HG03064 (cell line): ENCODE results near the gene EIF4A3.
"Not testable (repeated sequence)": the region's sequence is repeated elsewhere in the genome, so short reads cannot be mapped to it uniquely, and the experiment has no call there.

Experiments
- ATAC-seq: cut with Tn5 transposase; IDR thresholded peaks from one replicate; pipeline ENCODE4 v1.9.1; 2021; ENCODE audit warnings: low read depth; ENCODE audit not compliant: unreplicated experiment

The EIF4A3 gene

GRCh38 chr17:80103449-80104085 is 43.4 kb downstream of the EIF4A3 start:
- no peak for ATAC-seq

DNA sequence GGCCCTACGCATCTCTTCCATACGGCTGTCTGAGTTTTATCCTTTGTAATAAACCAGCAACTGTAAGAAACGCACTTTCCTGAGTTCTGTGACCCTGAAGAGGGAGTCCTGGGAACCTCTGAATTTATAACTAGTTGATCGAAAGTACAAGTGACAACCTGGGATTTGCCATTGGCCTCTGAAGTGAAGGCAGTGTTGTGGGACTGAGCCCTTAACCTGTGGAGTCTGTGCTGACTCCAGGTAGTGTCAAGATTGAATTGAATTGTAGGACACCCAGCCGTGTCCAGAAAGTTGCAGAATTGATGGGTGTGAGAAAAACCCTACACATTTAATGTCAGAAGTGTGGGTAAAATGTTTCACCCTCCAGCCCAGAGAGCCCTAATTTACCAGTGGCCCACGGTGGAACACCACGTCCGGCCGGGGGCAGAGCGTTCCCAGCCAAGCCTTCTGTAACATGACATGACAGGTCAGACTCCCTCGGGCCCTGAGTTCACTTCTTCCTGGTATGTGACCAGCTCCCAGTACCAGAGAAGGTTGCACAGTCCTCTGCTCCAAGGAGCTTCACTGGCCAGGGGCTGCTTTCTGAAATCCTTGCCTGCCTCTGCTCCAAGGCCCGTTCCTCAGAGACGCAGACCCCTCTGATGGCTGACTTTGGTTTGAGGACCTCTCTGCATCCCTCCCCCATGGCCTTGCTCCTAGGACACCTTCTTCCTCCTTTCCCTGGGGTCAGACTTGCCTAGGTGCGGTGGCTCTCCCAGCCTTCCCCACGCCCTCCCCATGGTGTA is 44.1 kb downstream of the EIF4A3 start:
- no peak for ATAC-seq

- no peak for ATAC-seq
Observed at GRCh38 chr17:80101946-80102663, 44.8 kb downstream of the EIF4A3 start.

DNA sequence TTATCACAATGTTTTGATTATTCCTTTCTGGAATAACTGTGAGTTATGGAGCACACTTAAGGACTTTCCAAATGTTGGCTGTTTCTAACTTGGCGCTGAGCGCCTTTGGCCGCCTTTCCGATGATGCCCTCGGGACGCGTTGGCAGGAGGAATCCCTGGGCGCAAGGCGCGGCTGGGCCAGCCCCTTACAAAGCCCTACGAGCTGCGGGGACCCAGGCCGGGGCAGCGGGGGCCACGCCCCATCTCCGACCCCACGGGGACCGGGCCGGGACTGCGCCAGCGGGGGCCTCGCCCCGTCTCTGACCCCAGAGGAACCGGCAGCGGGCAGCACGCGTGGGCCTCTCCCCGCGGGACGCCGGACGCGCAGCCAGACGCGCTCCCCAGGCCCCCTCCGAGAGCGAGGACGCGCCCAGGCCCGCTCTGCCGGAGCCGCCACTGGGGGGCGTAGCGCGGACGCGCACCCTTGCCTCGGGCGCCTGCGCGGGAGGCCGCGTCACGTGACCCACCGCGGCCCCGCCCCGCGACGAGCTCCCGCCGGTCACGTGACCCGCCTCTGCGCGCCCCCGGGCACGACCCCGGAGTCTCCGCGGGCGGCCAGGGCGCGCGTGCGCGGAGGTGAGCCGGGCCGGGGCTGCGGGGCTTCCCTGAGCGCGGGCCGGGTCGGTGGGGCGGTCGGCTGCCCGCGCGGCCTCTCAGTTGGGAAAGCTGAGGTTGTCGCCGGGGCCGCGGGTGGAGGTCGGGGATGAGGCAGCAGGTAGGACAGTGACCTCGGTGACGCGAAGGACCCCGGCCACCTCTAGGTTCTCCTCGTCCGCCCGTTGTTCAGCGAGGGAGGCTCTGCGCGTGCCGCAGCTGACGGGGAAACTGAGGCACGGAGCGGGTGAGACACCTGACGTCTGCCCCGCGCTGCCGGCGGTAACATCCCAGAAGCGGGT is 45.6 kb downstream of the EIF4A3 start, which contains the start of gene GAA:
Gene GAA, plus strand, starts transcription at position 571 of the 935 bp plus-strand sequence. CDS start 3,006 bp downstream, outside the sequence.
- no peak for ATAC-seq

GRCh38 chr17:80100035-80100323 is 46.9 kb downstream of the EIF4A3 start:
- no peak for ATAC-seq

- ATAC-seq: no peak
Observed at GRCh38 chr17:80099291-80100034, 47.5 kb downstream of the EIF4A3 start.

DNA sequence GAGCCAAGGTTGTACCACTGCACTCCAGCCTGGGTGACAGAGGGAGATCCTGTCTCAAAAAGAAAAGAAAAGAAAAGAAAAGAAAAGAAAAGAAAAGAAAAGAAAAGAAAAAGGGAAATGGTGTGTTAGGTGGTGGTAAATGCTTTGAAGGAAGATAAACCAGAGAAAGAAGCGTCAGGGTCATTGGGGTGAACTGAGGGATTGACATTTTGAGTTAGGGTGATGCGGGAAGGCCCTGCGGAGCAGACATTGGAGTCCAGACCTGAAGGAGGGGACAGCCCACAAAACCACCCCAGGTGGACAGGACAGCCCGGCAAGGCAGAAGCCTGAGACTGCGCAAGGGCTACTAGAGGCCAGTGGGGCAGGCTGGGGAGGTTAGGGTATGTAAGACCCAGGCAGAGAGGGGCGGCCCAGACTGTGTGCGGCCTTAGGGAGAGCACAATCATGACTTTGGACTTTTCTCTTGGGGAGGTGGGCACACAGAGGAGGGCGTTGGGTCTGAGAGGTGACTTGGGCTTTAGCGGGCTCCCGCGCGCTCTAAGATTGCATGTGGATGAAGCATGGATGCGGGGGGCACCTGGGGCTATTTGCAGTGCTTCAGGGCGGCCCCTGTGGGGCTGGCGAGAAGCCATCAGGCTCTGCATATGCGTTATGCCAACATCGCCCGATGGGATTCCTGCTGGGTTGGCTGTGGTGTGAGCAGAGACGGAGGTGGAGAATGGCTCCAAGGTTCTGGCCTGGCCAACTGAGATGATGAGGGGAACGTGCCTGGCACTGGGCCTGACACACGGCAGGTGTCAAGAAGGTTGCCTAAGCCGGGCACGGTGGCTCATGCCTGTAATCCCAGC is 48.9 kb downstream of the EIF4A3 start:
- no peak for ATAC-seq

- ATAC-seq: no peak
Observed at GRCh38 chr17:80097127-80097621, 49.8 kb downstream of the EIF4A3 start.

DNA sequence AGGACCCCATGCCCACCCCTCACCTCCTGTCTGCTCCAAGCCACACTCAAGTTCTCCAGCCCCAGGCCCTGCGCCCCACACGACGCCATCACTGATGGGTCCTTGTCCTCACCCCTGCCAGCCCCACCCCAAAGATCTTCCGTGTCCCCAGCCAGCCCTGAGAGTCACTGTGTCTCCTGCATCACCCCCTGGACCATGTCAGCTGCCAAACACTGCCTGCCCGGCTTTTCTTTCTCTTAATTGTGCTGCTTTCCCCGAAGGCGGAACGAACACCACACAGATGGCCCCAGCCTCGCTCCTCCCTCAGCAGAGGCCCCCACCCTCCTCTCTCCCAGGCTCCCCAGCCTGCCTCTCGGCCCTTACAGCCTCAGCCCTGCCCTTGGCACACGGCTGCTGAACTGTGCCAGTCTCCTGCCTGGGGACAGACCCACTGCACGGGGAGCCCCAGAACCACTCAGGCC is 50.3 kb downstream of the EIF4A3 start:
- no peak for ATAC-seq

GRCh38 chr17:80095844-80096475 is 51.0 kb downstream of the EIF4A3 start:
- no peak for ATAC-seq

DNA sequence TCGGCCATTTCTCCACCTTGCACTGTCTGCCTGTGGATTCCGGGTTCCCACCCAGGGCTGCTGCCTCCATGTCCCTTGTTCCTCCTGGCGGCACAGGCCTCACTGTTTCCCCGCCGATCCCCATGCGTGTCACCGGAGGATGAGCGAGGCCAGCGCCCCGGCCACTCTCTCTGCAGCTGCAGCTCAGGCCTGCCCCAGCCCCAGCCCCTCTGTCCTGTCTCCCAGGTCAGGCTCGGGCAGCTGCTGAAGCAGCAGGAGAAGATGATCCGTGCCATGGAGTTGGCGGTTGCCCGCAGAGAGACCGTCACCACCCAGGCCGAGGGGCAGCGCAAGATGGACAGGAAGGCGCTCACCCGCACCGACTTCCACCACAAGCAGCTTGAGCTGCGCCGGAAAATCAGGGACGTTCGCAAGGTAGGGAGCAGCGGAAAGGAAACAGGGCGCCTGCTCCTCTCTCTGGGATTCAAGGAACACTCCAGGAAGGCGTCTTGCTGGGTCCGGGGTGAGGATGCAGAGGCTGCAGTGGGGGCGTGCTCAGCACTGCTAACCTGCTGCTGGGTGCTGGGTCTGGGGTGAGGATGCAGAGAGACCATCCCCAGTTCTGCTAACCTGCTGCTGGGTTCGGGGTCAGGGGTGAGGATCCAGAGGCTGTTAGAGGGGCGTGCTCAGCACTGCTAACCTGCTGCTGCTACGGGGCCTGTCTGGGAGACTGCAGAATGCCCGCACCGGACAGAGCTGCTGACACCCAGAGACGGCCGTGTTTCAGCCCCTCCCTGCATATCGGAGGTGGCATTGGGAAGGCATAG is 51.7 kb downstream of the EIF4A3 start:
- ATAC-seq: no peak

GRCh38 chr17:80092959-80093358 is 54.0 kb downstream of the EIF4A3 start:
- no peak for ATAC-seq

DNA sequence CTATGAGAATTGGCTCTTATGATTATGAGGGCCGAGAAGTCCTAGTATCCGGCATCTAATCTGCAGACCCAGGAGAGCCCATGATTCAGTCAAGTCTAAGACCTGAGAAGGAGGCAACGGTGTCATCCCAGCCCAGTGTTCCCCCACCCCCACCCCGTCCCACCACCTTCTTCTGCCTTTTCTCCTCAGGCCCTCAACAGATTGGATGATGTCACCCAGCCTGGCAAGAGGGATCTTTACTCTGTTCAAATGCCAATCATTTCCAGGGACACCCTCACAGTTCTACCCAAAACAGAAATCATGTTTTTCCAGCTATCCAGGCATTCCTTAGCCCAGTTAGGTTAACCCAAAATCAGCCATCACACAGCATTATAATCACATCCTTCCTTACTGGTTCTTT is 55.6 kb downstream of the EIF4A3 start:
- ATAC-seq: no peak

- not testable (repeated sequence) for ATAC-seq
Observed at GRCh38 chr17:80090164-80090563, 56.8 kb downstream of the EIF4A3 start.

DNA sequence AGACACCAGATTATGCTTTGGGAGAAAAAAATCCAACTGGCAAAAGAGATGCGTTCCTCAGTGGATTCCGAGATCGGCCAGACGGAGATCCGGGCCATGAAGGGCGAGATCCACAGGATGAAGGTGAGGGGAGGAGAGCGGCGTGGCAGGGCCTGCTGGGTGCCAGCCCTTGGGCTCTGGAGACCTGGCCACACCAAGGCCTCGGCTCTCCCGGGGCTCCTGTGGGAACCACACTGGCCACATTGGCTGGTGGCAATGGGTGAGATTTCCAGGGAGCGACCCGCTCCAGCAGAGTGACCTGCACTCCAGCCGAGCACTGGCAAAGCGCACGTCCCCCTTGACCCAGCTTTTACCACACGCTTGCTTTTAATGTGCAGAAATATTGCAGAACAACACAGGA is 57.2 kb downstream of the EIF4A3 start:
- ATAC-seq: no peak

GRCh38 chr17:80087346-80088265 is 59.3 kb downstream of the EIF4A3 start:
- ATAC-seq: no peak
